A549 (cell line): ENCODE measurements around the gene SELENOO.

ENCODE experiments used
- RCOR1 ChIP-seq: fragments of 150-350 bp; IDR thresholded peaks from 2 replicates; pipeline ENCODE4 v1.6.1; 2014; ENCODE audit warnings: antibody characterized with exemption, low read length, low read depth
- TF ChIP-seq, protein P1 (sequence below): fragments of >200 bp; sonication (Bioruptor Twin); formaldehyde crosslinking; IDR thresholded peaks from 3 replicates; pipeline ENCODE4 v1.5.1; 2016

GRCh38 chr22:50183141-50183971, 17.5 kb upstream of the SELENOO start:
- TF ChIP-seq, protein P1, sequence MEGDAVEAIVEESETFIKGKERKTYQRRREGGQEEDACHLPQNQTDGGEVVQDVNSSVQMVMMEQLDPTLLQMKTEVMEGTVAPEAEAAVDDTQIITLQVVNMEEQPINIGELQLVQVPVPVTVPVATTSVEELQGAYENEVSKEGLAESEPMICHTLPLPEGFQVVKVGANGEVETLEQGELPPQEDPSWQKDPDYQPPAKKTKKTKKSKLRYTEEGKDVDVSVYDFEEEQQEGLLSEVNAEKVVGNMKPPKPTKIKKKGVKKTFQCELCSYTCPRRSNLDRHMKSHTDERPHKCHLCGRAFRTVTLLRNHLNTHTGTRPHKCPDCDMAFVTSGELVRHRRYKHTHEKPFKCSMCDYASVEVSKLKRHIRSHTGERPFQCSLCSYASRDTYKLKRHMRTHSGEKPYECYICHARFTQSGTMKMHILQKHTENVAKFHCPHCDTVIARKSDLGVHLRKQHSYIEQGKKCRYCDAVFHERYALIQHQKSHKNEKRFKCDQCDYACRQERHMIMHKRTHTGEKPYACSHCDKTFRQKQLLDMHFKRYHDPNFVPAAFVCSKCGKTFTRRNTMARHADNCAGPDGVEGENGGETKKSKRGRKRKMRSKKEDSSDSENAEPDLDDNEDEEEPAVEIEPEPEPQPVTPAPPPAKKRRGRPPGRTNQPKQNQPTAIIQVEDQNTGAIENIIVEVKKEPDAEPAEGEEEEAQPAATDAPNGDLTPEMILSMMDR, result no peak
- no peak for TF ChIP-seq RCOR1
